NCI-H1417 (cell line): Measurements from ENCODE around the gene IPPK.

Experiments used
- DNase-seq, 3 experiments: peaks; one replicate each; lab custom pipeline; 2025; lab: John Stamatoyannopoulos, UW

Gene IPPK

GRCh38 chr9:92696619-92697018, 26.7 kb upstream of the IPPK start:
- no peak for DNase-seq

GRCh38 chr9:92686954-92687353, 17.0 kb upstream of the IPPK start:
- DNase-seq: no peak

GRCh38 chr9:92685022-92685421, 15.1 kb upstream of the IPPK start:
- DNase-seq: no peak

GRCh38 chr9:92682269-92682668, 12.3 kb upstream of the IPPK start:
- no peak for DNase-seq

- no peak for DNase-seq
Measured at GRCh38 chr9:92680166-92681119, 10.5 kb upstream of the IPPK start.

GRCh38 chr9:92679413-92680165, 9.7 kb upstream of the IPPK start:
- no peak for DNase-seq

- peak in 2 of 3 experiments; percentile 20 to 32 for DNase-seq
Measured at GRCh38 chr9:92671323-92671722, 1.4 kb upstream of the IPPK start.

GRCh38 chr9:92669527-92669889, 423 bp downstream of the IPPK start:
- peak in 2 of 3 experiments; percentile 61 to 63 for DNase-seq

GRCh38 chr9:92668746-92669526, 995 bp downstream of the IPPK start:
- peak in 1 of 3 experiments; percentile 50 for DNase-seq

GRCh38 chr9:92666912-92667532, 2.9 kb downstream of the IPPK start:
- no peak for DNase-seq

GRCh38 chr9:92666236-92666635, 3.7 kb downstream of the IPPK start:
- no peak for DNase-seq

- no peak for DNase-seq
Measured at GRCh38 chr9:92665836-92666235, 4.1 kb downstream of the IPPK start.

GRCh38 chr9:92664394-92665152, 5.4 kb downstream of the IPPK start:
- no peak for DNase-seq

GRCh38 chr9:92663951-92664350, 6.0 kb downstream of the IPPK start:
- no peak for DNase-seq

- DNase-seq: no peak
Measured at GRCh38 chr9:92663126-92663525, 6.8 kb downstream of the IPPK start.

GRCh38 chr9:92661743-92662142, 8.2 kb downstream of the IPPK start:
- DNase-seq: peak in 1 of 3 experiments; percentile 15

- DNase-seq: no peak
Measured at GRCh38 chr9:92661127-92661526, 8.8 kb downstream of the IPPK start.

GRCh38 chr9:92660266-92660665, 9.7 kb downstream of the IPPK start:
- DNase-seq: no peak

- no peak for DNase-seq
Measured at GRCh38 chr9:92659601-92660000, 10.3 kb downstream of the IPPK start.

- DNase-seq: no peak
Measured at GRCh38 chr9:92658611-92659010, 11.3 kb downstream of the IPPK start.

GRCh38 chr9:92658176-92658575, 11.8 kb downstream of the IPPK start:
- no peak for DNase-seq
